GM19240 (cell line): ENCODE measurements around the gene SLC39A11.

Source experiments
- DNase-seq: peaks from one replicate; pipeline ENCODE4 v3.0.0; 2011; ENCODE audit warnings: low spot score; ENCODE audit not compliant: insufficient read length

Gene SLC39A11

GRCh38 chr17:72634621-72635020 lies 457.9 kb downstream of the SLC39A11 start:
- no peak for DNase-seq

- no peak for DNase-seq
These were observed 460.4 kb downstream of the SLC39A11 start for GRCh38 chr17:72631949-72632684.

GRCh38 chr17:72631568-72631948 lies 460.9 kb downstream of the SLC39A11 start:
- DNase-seq: no peak

GRCh38 chr17:72624652-72625051 lies 467.8 kb downstream of the SLC39A11 start:
- no peak for DNase-seq

- no peak for DNase-seq
These were observed 468.3 kb downstream of the SLC39A11 start for GRCh38 chr17:72624226-72624625.

- DNase-seq: no peak
These were observed 469.6 kb downstream of the SLC39A11 start for GRCh38 chr17:72622661-72623433.

- no peak for DNase-seq
These were observed 472.4 kb downstream of the SLC39A11 start for GRCh38 chr17:72619976-72620650.

GRCh38 chr17:72618001-72618509 lies 474.4 kb downstream of the SLC39A11 start:
- DNase-seq: peak; percentile 18

- no peak for DNase-seq
These were observed 474.9 kb downstream of the SLC39A11 start for GRCh38 chr17:72617557-72617956.

GRCh38 chr17:72616447-72616846 lies 476.0 kb downstream of the SLC39A11 start:
- no peak for DNase-seq

- no peak for DNase-seq
These were observed 476.9 kb downstream of the SLC39A11 start for GRCh38 chr17:72615627-72615991.

- DNase-seq: no peak
These were observed 477.4 kb downstream of the SLC39A11 start for GRCh38 chr17:72614871-72615626.

GRCh38 chr17:72614476-72614870 lies 478.0 kb downstream of the SLC39A11 start:
- DNase-seq: no peak

- DNase-seq: no peak
These were observed 478.6 kb downstream of the SLC39A11 start for GRCh38 chr17:72613806-72614292.

GRCh38 chr17:72613396-72613795 lies 479.1 kb downstream of the SLC39A11 start:
- DNase-seq: no peak

- no peak for DNase-seq
These were observed 481.3 kb downstream of the SLC39A11 start for GRCh38 chr17:72611172-72611571.

- no peak for DNase-seq
These were observed 483.0 kb downstream of the SLC39A11 start for GRCh38 chr17:72609501-72609900.

GRCh38 chr17:72608436-72608835 lies 484.1 kb downstream of the SLC39A11 start:
- DNase-seq: no peak

- no peak for DNase-seq
These were observed 485.8 kb downstream of the SLC39A11 start for GRCh38 chr17:72606656-72607055.

- DNase-seq: no peak
These were observed 486.9 kb downstream of the SLC39A11 start for GRCh38 chr17:72605543-72605942.

GRCh38 chr17:72604518-72604917 lies 488.0 kb downstream of the SLC39A11 start:
- no peak for DNase-seq
